HepG2 (cell line): ENCODE measurements around the gene RAB3B.

ENCODE experiments used
- E2F5 ChIP-seq: sonication (generic); formaldehyde crosslinking; conservative IDR thresholded peaks from 2 replicates; pipeline ENCODE4 v1.4.0; 2020; ENCODE audit warnings: missing genetic modification reagents
- FOXA1 ChIP-seq, 2 experiments: fragments of 450-650 bp in 1 of 2; sonication (generic) in 1 of 2; formaldehyde crosslinking in 1 of 2; IDR thresholded peaks; 2 replicates each; pipeline versions ENCODE4 v1.4.0 to v1.6.1; 2016 to 2020; ENCODE audit warnings: missing genetic modification reagents in 1 of 2
- FOXM1 ChIP-seq: sonication (generic); formaldehyde crosslinking; IDR thresholded peaks from 2 replicates; pipeline ENCODE4 v1.5.0; 2020; ENCODE audit warnings: missing genetic modification reagents
- HDAC2 ChIP-seq: sonication (generic); formaldehyde crosslinking; IDR thresholded peaks from 2 replicates; pipeline ENCODE4 v1.4.0; 2020; ENCODE audit warnings: missing genetic modification reagents
- SRSF9 ChIP-seq: fragments of 200-400 bp; formaldehyde crosslinking; IDR thresholded peaks from 2 replicates; pipeline ENCODE4 v1.6.1; 2018; ENCODE audit warnings: borderline replicate concordance, mild to moderate bottlenecking, low read depth, low read length; ENCODE audit not compliant: insufficient read depth, poor library complexity, severe bottlenecking
- TAF1 ChIP-seq: sonication (generic); formaldehyde crosslinking; IDR thresholded peaks from 2 replicates; pipeline ENCODE4 v1.4.0; 2020; ENCODE audit warnings: missing genetic modification reagents
- ZNF10 ChIP-seq: sonication (generic); formaldehyde crosslinking; IDR thresholded peaks from 2 replicates; pipeline ENCODE4 v1.4.0; 2020; ENCODE audit warnings: mild to moderate bottlenecking, low read depth, missing genetic modification reagents, borderline replicate concordance

- TF ChIP-seq SRSF9, result no peak
- TF ChIP-seq HDAC2 (CRISPR knock-in tag), result no peak
- TF ChIP-seq ZNF10 (CRISPR knock-in tag), result no peak
- TF ChIP-seq E2F5, result no peak
- TF ChIP-seq FOXA1 (IDR thresholded peaks at IDR 0.05), result no peak
- TF ChIP-seq FOXA1 (CRISPR knock-in tag; IDR thresholded peaks at IDR 0.05), result no peak
- TF ChIP-seq TAF1 (CRISPR knock-in tag), result no peak
- no peak for TF ChIP-seq FOXM1 (CRISPR knock-in tag)
Measured at GRCh38 chr1:52026278-52026677, 35.8 kb upstream of the RAB3B start.
